NCI-H1436 treated with DMSO at 0.1 percent for 48 hours (cell line): ENCODE measurements around the gene ZNF609.

Experiments used
- DNase-seq: peaks from one replicate; lab custom pipeline; 2025; lab: John Stamatoyannopoulos, UW

The ZNF609 gene

DNA sequence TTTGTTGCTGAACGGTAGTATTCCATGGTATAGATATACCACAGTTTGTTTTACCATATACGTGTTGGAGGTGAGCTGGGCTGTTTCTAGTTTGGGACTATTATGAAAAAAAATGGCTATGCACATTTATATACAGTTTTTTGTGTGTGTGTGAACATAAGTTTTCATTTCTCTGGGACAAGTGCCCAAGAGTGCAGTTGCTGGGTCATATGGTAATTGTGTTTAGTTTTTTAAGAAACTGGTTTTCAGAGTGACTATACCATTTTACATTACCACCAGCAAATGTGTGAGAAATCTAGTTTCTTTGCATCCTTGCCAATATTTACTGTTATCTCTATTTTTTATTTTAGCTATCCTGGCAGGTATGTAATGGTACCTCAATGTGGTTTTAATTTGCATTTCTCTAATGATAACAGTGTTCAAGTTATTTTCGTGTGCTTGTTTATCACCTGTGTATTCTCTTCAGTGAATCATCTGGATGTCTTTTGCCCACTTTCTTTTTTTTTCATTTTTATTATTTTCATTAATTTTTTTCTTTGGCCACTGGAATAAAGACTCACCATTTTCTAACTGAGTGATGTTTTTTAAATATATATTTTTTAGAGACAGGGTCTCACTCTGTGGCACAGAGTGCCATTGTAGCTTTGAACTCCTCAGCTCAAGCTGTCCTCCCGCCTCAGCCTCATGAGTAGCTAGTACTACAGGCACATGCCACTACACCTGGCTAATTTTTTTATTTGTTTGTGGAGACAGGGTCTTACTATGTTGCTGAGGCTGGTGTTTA, 75.3 kb downstream of the ZNF609 start:
- no peak for DNase-seq

DNA sequence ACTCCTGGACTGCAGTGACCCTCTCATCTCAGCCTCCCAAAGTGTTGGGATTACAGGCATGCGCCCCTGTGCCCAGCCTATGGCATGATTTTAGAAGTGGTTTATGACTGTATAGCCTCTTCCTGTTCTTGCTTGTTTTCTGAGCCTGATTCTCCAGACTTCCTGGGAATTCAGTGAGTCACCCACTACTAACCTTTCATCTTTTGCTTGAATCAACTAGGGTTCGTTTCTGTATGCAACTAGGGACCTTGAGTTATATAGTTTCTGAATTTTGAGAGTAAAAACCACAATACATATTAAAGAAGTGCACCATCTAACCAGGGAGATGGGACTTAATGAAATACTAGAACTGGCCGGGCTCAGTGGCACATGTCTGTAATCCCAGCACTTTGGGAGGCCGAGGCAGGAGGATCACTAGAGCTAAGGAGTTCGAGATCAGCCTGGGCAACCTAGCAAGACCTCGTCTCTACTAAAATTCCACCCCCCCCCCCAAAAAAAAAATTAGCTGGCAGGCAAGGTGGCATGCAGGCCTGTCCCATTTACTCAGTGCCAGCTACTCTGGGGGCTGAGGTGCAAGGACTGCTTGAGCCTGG, 76.0 kb downstream of the ZNF609 start:
- no peak for DNase-seq

DNA sequence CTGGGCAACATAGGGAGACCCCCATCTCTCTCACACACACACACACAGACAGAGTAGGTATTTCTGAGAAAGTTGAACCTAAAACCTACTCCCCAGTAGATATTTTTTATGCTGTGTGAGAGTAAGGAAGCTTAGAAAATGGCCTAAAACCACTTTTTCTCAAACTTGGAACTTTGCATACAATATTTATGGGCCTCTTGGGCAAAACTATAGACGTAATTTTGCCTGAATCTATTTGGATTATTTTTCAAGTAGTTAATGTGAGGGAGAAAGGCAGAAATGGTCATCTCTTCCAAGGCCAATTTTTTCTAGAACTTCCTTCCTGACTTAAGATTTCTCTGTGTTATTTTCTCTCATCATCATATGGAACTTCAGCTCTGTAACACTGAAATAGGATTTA, 81.7 kb downstream of the ZNF609 start:
- no peak for DNase-seq

DNA sequence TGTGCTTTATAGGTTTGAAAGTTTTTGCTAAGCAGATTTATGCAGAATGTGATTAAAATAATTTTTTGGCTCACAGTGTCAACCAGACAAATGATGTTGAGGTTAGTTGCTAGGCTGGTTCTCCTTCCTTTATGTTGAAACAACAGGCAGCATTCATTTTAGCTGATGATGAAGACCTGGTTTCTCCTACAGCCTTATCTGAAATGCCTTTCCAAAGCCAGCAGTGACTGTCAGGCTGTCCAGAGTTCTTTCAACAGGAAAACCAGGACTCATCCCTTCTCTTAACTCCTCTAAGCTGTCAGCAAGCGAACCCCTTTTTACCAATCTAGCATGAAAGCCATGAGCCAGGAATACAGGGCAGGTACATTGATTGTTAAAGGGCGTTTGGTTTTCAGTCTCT, 84.1 kb downstream of the ZNF609 start:
- no peak for DNase-seq

DNA sequence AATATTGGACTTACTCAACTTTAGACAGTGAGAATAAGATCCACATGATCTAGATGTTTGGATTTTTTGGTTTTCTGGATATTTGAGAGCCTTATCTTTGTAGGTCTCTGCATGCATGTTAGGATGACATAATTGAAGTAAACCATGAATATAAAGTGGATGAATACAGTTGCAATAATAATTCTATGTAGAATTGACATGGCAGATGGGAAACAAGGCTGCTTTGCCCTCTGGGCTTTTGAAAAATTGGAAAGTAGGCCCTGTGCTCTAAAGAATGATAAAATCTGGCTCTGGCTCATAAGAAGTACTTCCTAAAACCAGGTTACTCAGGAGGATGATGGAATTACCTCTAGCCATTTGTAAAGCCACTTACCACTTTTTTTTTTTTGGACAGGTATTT, 86.9 kb downstream of the ZNF609 start:
- no peak for DNase-seq

DNA sequence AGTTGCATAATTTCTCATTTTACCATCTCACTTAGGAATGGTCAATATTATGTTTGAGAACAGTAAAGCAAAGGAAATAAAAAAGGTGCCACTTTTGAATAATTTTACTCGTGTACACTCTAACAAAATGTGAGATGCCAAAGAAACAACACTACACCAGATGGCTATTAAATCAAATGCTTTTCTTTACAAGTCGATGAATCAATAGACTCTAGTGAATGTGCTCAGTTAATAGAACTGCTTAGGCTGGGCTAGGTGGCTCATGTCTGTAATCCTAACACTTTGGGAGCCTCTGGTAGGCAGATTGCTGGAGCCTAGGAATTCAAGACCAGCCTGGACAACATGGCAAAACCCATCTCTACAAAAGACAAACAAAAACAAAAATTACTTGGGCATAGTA, 87.9 kb downstream of the ZNF609 start:
- DNase-seq = no peak

DNA sequence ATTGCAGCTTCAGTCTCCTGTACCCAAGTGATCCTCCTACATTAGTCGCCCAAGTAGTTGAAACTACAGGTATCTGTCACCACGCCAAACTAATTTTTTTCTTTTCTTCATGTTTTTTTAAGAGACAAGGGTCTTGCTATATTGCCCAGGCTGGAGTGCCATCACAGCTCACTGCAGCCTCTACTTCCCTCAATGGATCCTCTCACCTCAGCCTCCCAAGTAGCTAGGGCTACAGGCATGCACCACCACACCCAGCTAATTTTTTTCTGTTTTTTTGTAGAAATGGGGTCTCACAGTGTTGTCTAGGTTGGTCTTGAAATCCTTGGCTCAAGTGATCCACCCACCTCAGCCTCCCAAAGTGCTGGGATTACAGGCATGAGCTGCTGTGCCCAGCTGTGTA, 89.5 kb downstream of the ZNF609 start:
- no peak for DNase-seq

DNA sequence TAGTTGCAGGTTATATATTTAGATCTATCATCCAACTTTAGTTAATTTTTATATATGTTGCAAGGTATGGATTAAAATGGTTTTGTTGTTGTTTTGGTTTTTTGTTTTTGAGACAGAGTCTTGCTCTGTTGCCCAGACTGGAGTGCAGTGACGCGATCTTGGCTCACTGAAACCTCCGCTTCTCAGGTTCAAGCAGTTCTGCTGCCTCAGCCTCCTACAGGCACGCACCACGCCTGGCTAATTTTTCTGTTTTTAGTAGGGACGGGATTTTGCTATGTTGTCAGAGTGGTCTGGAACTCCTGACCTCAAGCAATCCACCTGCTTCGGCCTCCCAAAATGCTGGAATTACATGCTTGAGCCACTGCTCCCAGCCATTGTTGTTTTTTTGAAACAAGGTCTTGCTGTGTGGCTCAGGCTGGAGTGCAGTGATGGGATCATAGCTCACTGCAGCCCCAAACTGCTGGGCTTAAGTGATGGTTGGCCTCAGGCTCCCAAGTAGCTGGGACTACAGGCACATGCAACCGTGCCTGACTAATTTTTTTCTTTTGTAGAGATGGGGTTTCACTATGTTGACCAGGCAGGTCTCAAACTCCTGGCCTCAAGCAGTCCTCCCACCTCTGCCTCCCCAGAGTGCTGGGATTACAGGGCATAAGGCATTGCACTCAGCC, 92.0 kb downstream of the ZNF609 start:
- DNase-seq = no peak

DNA sequence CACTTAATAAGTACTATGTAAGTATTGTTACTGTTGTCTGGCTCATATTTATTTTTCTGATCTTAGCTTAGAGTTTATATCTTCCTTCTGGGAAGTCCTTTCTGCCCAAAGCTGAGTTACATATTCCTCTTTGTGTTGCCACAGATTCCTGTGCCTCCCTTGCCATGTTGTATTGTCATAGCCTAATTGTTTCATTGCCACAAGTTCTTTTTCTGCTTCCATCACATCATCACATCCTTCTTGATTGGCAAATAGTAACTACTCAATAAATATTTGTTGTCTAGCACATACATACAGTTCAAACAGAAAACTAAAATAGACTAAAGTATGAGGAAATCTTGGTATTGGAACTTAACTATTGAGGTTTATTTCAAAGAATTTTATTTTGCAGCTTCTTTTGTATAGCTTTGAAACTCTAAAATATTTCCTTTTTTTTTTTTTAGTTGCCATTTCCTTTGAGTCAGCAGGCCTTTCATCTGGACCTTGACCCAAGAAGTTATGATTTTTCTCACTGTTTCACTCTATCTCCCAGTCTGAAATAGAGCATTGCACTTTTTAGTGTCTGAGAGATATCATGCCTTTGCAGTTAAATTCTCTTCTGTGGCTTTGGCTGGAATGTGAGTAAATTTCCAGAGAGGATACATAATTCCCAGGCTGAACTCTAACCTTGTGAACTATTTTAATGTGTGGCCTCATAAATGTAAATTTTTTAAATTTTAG, 98.2 kb downstream of the ZNF609 start:
- DNase-seq = no peak

DNA sequence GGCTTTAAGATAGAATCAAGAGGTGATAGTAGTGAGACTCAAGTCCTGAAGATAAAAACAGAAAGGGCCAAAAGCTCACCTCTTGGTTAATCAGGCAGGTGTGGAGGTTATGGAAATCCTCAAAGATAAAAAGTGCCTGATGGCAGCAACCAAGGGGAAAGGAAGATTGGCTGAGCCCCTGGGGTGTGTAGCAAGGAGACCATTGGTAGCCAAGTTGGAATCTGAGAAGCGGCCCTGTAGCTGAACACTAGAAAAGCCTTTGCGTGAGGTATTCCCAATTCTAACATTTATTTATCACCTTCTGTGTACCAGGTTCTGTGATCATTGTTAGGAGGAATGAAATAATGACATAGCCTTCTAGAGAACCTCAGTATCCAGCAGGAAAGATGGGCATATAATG, 98.9 kb downstream of the ZNF609 start:
- DNase-seq = no peak

DNA sequence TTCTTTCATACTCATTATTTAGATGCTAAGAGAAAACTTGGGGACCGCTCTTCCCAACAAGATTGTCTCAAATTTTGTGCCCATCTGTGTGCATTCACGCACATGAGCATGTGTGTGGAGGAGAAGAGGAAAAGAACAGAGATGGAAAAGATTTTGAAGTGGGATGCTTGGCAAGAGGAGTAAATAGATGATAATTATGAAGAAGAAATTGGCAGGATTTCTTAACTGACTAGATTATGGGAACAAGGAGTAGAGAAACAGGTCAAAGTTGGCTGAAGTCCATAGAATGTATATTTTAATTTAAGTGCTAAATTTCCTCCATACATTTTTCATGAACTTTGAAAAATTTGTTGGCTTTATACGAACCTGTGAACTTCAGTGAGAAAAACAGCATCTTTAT, 100.1 kb downstream of the ZNF609 start:
- DNase-seq = no peak

DNA sequence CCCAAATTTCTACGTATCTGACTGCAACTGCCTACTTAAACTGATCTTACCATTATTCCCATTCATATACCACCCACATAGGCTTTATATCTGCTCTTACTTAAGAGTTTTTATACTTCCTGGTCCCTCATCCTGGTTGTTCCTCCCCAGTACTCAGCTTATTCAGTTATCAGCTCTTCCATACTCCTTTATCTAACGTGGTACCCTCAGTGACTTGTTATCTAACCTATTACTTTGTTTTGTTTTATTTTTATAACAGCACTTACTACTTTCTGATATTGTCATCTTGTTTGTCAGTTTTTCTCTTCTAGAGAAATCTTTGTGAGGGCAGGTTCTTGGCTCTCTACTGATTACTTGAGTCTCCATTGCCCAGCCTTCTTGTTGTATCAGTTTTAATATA, 100.6 kb downstream of the ZNF609 start:
- DNase-seq = no peak

DNA sequence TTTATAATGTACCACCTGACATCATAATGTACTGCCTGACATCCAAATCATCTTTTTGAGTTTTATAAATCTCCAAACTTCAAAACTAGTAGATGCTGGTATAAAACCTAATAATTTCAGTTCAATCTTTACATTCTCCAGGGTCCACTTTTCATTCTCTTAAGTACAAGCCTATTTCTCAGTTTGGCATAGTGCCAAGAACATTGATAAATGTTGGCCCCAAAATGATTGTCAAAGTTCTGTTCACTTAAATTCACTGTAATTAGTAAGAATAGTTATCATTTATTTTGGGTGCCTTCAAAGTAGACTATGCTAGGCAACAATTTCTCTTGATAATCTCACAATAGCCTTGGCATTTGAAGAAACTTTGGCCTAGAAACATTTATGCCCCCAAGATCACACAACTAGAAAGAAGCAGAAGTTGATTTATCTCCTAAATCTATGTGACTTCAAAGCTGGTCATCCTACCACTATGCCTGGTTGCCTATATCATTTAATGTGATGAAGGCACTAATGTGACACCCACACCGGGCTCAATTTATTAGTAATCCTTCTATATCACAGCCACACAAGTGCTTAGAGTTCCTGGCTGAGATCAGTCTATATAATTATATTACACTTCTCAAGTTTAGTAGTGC, 101.7 kb downstream of the ZNF609 start:
- no peak for DNase-seq

DNA sequence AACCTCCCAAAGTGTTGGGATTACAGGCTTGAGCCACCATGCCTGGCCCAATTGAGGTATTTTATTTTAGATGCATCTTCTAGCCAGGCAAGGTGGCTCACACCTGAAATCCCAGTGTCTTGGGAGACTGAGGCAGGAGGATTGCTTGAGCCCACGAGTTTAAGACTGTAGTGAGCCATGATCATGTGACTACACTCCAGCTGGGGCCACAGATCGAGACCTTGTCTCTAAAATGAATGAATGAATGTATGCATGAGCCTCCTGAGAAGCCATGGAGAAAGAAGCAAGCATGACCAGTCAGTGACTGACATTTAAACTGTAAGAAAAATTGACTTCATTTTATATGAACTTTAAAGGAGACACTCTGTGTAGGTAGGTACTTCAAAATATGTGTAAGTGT, 105.7 kb downstream of the ZNF609 start:
- no peak for DNase-seq

DNA sequence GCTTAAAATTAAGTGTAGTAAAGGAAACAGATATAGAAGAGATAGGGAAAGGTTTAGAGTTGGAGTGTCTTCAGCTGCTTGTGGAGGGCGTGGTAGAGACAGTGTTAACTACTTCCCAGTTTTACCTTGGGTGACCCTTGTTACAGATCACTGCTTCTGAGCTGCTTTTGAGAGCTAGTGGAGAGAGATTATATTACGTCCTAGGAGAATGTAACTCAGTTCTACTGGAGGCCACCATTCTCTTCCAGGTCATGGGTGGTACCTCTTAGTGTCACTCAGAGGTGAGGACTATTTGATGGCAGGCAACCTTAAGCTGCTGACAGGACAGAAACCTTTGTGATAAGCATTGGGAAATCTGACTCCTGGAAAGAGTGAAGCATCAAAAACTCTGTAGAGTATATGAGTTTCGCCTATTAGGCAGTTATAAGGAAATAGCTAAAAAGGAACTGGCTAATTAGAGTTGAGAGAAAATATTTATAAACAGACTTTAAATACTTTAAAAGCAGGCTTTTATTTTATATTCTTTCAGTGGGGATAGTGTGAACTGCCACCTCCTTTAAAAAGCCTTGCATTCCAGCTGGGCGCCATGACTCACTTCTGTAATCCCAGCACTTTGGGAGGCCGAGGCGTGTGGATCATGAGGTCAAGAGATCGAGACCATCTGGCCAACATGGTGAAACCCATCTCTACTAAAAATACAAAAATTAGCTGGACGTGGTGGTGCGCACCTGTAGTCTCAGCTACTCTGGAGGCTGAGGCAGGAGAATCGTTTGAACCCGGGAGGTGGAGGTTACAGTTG, 106.5 kb downstream of the ZNF609 start:
- DNase-seq = no peak

DNA sequence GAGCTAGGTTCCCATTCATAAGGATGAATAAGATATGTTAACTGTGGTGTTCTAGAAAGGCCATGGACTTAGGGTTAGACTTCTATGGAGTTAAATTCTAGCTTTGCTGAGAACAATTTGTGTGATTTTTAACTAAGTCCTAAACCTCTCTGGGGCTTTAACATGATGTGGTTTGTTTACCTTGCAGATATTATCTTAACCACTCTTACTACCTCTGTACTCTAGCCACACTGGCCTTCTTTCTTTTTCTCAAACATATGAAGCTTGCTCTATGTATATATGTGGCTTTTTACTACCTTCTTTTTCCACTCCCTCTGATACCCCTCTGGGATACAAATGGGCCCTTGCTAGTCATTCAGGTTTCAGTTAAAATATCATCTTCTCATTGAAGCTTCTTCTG, 108.4 kb downstream of the ZNF609 start:
- DNase-seq = no peak

DNA sequence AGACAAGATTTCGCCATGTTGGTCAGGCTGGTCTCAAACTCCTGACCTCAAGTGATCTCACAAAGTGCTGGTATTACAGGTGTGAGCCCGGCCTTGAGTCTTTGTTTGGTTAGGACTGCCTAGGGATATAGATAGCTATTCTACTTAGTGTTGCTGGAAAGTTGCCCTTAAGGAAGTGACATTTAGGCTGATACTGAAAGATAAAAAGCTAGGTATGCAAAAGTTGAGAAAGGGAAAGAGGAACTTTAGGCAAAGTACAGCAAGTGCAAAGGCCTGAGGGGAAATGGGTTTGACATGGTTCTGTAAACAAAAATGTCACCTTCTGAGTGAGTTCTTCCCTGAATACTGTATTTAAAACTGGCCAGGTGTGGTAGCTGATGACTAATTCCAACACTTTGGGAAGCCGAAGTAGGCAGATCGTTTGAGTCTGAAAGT, 111.5 kb downstream of the ZNF609 start:
- DNase-seq = no peak

DNA sequence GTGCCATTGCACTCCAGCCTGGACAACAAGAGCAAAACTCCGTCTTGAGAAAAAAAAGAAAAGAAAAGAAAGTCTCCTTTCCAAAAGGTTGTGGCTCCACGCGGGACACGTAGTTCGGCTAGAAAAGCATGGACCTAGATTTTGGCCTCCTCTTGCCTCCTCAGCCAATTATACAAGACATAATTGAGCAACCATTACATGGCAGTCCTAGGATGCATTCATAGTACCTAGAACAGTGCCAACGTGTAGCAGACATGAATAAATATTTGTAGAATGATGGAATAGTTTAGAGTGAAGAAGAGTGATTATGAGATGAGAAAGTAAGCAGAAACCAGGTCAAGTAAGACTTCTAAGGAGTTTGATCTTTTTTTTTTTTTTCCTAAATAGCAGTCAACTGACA, 112.5 kb downstream of the ZNF609 start:
- no peak for DNase-seq

DNA sequence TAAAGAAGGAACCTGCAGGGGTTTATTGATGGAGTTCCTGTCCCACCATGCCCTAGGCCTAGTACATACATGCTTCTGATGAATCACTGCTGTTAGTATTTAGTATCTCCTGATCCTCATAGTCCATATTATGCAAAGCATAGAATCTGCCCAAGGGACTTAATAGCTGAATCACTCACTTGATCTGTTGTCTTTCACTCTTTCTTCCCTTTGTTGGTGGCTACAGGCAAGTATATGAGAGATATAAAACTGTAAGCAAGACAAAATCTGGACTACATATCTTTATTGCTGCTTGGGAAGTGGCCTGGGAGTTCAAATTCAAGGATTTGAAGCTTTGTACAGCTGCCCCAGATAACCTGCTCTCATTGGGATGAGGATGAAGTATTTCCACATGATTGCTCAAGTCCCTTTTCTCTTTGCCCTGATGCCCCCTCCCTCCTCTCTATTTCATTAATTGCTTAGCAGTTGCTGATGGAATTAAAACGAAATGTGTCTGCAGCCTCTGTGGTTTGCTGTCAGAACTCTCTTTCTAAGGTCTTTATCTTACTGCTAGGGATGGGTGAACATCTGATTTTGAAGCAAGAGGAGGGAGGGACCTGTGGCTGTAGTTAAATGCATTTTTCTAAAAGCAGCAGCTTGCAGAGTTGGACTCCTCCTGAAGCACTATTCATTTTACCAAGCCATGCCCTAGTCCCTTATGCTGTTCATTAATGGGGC, 114.1 kb downstream of the ZNF609 start:
- DNase-seq = no peak

DNA sequence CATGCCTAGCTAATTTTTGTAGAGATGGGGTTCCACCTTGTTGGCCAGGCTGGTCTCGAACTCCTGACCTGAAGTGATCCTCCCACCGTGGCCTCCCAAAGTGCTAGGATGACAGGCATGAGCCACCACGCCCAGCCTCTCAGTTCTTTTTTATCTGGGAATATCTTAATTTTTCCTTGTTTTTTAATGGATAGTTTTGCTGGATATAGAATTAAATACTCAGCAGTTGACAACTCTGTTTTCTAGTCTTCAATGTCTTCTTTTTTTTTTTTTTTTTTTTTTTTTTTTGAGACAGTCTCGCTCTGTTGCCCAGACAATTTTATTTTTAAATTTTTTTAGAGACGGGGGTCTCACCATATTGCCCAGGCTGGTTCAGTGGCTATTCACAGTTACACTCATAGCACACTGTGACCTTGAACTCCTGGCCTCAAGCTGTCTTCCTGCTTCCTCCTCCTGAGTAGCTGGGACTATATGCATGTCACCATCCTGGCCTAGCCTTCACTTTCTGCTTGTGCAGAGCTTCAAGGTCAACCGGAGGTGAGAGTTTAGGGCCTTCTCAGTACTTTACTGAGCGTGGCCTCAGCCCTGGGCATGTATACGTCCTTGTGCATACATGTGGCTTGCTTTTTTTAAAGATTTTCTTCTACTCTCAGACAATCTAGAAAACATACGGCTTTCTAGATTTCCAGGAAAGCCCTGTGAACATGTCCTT, 120.5 kb downstream of the ZNF609 start:
- DNase-seq = no peak
